Fibroblast of the aortic adventitia (primary cell): ENCODE data around the gene AGER. TPM values are rescaled to one million over a fixed set of nuclear protein-coding genes. Genes with fewer than 3 reads are reported as not detected.

Source experiments
- DNase-seq: peaks from one replicate; pipeline ENCODE4 v3.0.0-alpha.2; 2010; ENCODE audit warnings: low read depth
- H3K4me3 ChIP-seq: 2 replicates; pipeline ENCODE4 v1.5.1; 2011; ENCODE audit warnings: low read depth, mild to moderate bottlenecking, control low read depth, low read length, moderate library complexity
- total RNA-seq: library from RNA; depleted of rRNA; stranded (reverse); fragments of >200 nt; gene quantifications from 2 replicates; pipeline ENCODE4 v1.2.3, GENCODE V29; 2012; ENCODE audit warnings: low replicate concordance
- TF ChIP-seq, protein P1 (sequence below): IDR thresholded peaks from 2 replicates; pipeline ENCODE4 v1.5.1; 2011; ENCODE audit warnings: mild to moderate bottlenecking, low read length, control low read depth, inconsistent platforms; ENCODE audit not compliant: insufficient read depth

Gene AGER
- total RNA-seq, 1 donor, result 0.18 TPM

DNA sequence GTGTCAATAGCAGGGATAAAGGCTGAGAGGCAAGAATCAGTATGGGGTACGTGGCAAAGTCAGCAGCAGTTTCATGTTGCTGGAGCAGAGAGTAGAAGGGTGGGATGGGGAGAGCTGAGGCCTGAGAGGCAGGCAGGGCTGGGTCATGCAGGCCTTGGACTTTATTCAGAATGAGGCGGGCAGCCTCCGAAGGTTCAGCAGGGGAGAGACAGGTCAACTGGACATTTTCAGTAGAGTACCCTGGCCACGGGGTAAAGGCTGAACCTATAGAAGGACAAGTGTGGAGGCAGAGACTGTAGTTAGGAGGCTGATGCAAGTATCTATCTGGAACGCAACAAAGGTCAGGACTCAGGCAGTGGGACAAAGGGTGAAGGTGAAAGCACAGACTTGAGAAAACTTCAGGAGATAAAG, 26.1 kb upstream of the AGER start:
- no peak overlapping the region for H3K4me3 ChIP-seq
- TF ChIP-seq, protein P1, sequence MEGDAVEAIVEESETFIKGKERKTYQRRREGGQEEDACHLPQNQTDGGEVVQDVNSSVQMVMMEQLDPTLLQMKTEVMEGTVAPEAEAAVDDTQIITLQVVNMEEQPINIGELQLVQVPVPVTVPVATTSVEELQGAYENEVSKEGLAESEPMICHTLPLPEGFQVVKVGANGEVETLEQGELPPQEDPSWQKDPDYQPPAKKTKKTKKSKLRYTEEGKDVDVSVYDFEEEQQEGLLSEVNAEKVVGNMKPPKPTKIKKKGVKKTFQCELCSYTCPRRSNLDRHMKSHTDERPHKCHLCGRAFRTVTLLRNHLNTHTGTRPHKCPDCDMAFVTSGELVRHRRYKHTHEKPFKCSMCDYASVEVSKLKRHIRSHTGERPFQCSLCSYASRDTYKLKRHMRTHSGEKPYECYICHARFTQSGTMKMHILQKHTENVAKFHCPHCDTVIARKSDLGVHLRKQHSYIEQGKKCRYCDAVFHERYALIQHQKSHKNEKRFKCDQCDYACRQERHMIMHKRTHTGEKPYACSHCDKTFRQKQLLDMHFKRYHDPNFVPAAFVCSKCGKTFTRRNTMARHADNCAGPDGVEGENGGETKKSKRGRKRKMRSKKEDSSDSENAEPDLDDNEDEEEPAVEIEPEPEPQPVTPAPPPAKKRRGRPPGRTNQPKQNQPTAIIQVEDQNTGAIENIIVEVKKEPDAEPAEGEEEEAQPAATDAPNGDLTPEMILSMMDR, result no peak
- DNase-seq, result no peak

DNA sequence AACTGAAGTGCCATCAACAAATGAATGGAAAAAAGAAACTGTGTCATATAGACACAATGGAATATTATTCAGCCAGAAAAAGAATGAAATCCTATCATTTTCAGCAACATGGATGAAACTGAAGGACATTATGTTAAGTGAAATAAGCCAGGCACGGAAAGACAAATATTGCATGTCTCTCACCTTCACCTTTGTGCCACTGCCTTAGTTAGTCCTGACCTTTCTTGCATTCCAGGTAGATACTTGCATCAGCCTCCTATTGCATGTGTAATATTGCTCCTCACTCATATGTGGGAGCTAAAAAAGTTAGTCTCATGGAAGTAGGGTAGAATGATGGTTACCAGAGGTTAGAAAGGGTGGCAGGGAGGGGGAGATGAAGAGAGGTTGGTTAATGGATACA, 24.9 kb upstream of the AGER start:
- no peak overlapping the region for H3K4me3 ChIP-seq
- TF ChIP-seq, protein P1, result no peak
- no peak for DNase-seq

DNA sequence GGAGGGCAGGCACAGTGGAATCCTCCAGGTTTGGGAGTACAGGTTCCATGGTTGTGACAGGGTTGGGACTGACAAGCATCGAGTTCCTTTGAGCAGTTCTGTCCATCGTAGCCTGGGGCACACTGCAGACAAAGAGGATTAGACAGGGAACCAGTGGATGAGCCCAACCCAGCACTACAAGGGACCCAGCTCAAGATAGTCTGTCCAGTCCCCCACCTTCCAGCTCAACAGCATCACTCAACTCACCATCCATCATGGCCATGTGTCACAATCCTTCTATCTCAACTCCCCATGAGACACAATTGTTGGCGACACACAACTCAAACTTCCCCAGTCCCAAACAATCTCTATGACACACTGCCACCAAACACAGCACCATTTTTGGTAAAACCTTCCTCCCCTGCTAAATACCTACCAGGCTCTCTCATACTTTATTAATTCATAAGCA, 20.2 kb upstream of the AGER start:
- H3K4me3 ChIP-seq, result no peak overlapping the region
- TF ChIP-seq, protein P1, result no peak
- no peak for DNase-seq

DNA sequence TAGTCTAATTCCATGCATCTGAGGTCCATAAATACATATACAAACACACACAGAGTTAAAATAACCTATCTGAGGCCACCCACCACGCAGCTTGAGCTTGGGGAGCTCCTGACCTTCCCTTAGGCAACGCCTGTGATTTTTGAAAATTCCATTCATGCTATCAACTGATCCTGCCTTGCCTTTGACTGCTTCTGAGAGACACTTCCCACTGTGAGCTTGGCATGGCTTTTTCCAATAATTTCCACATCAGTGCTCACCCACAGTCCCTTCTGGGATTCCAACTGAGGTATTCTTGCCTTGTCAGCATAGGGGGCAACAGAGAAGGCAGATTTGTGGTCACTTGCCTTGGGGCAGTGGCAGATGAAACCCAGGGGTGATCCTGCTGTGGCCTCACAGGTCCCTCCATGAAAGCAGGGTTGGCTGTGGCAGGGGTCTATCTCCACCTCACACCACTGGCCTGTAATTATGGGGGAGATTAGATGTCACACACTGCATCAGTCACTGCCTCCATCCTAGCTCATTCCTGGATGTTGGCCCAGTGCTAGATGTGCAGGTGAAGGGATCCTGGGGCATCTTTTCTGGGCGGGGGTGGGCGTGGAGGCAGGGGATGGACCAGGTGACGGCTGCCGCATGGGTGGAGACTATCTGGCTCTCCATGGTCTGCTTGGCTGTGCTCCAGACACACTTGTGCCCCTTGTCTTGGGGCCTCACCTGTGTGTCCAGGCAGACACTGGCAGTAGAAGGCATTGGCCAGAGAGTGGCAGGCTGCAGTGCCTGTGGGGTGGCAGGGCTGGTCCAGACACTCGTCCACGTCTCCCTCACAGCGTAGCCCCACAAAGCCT, 19.6 kb upstream of the AGER start:
- TF ChIP-seq, protein P1, result no peak

DNA sequence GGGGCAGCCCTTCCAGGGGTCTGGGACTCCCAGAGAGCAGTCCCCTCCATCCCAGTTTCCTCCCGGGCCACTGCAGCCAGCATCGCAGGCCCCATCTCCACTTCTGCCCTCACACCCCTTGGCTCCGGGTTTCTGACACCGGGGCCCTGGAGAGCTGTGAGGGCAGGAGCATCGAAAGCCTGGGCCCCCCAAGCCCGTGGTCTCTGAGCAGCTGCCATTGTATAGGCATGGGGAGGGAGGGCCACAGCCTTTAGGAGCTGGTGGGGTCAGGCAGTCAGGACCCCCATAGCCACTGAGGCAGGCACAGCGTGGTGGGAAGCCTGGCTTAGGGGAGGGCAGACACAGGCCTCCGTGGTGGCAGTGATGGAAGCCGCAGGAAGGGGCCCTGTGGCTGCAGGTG, 18.1 kb upstream of the AGER start:
- DNase-seq, result no peak
- TF ChIP-seq, protein P1, result no peak
- no peak overlapping the region for H3K4me3 ChIP-seq

More for the DNA sequence above, 19.6 kb upstream of the AGER start:
- no peak overlapping the region for H3K4me3 ChIP-seq
- DNase-seq, result no peak

DNA sequence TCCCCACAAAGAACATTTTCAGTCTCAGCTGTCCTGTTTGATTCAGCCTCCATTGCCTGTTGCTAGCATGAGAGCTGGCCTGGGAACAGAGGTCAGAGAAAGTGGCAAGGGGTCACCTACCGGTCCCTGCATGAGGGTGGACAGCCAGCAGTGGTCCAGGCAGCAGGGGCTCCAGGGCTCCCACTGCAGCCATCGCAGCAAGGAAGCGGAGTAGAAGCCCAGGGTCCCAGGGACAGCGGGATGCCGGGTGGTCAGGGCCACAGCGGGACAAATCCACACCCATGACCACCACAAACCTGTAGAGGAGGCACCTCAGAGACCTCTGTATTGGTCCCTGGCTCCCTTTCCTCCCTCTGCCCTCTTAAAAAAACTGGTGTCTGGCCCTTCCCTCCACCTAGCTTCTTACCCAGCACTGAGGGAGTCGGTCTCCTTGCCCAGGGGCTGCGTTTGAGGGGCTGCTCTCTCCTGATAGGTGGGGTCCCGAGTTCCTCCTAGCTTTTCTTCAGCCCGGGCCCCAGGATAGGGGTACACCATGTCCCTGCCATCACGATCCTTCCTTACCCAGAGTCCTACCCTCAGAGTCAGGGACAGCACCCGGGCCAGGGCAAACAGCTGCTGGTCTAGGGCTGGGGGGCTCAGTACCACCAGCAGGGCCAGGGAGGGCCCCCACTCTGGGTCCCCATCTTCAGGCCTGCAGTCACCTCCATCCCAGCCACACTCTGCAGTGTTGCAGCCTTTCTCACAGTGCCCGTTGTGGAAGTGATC, 16.8 kb upstream of the AGER start:
- TF ChIP-seq, protein P1, result no peak
- H3K4me3 ChIP-seq, result no peak overlapping the region
- DNase-seq, result no peak
